NK-92 (cell line): ENCODE results near the gene SLC35B2.

Experiments
- DNase-seq: peaks from one replicate; lab custom pipeline; 2025; ENCODE audit not compliant: unreplicated experiment; lab: John Stamatoyannopoulos, UW

SLC35B2 gene

GRCh38 chr6:44269178-44269920 is 12.0 kb upstream of the SLC35B2 start:
- no peak for DNase-seq

GRCh38 chr6:44268095-44268628 is 10.8 kb upstream of the SLC35B2 start:
- DNase-seq, result no peak

- DNase-seq, result no peak
Observed at GRCh38 chr6:44267252-44267651, 9.9 kb upstream of the SLC35B2 start.

GRCh38 chr6:44266347-44266746 is 9.0 kb upstream of the SLC35B2 start:
- no peak for DNase-seq

GRCh38 chr6:44265722-44266233 is 8.4 kb upstream of the SLC35B2 start:
- DNase-seq, result no peak

GRCh38 chr6:44265007-44265721 is 7.8 kb upstream of the SLC35B2 start, which contains the start of gene NFKBIE:
TSS of gene NFKBIE (minus strand) at chr6:44265551. CDS start at chr6:44265346, 205 bp downstream.
- peak; percentile 53 for DNase-seq

- DNase-seq, result no peak
Observed at GRCh38 chr6:44264154-44265006, 7.1 kb upstream of the SLC35B2 start.

- no peak for DNase-seq
Observed at GRCh38 chr6:44263354-44264100, 6.2 kb upstream of the SLC35B2 start.

GRCh38 chr6:44262467-44263353 is 5.4 kb upstream of the SLC35B2 start:
- no peak for DNase-seq

GRCh38 chr6:44261581-44261980 is 4.3 kb upstream of the SLC35B2 start:
- no peak for DNase-seq

GRCh38 chr6:44260451-44261297 is 3.3 kb upstream of the SLC35B2 start:
- DNase-seq, result no peak

- DNase-seq, result no peak
Observed at GRCh38 chr6:44260011-44260410, 2.7 kb upstream of the SLC35B2 start.

- no peak for DNase-seq
Observed at GRCh38 chr6:44258921-44259320, 1.6 kb upstream of the SLC35B2 start.

GRCh38 chr6:44258325-44258863 is 1.1 kb upstream of the SLC35B2 start:
- no peak for DNase-seq

- DNase-seq, result no peak
Observed at GRCh38 chr6:44257753-44258324, 511 bp upstream of the SLC35B2 start.

- DNase-seq, result no peak
Observed at GRCh38 chr6:44256775-44257024, 628 bp downstream of the SLC35B2 start.

GRCh38 chr6:44255871-44256774 is 1.2 kb downstream of the SLC35B2 start:
- DNase-seq, result no peak
